Astrocyte (in vitro differentiated cells and primary cell): ENCODE measurements around the gene HOXD13.
A peak's percentile ranks its signal among the peaks of the same experiment; 100 is the strongest.

Source experiments
- CTCF ChIP-seq: IDR thresholded peaks from 2 replicates; pipeline ENCODE4 v1.5.1; 2011; ENCODE audit warnings: low read depth, mild to moderate bottlenecking, inconsistent platforms, low read length, moderate library complexity; ENCODE audit not compliant: insufficient read depth
- EZH2 ChIP-seq: IDR thresholded peaks from 2 replicates; pipeline ENCODE4 v1.6.1; 2012; ENCODE audit warnings: mild to moderate bottlenecking, low read length, inconsistent platforms; ENCODE audit not compliant: insufficient read depth

DNA sequence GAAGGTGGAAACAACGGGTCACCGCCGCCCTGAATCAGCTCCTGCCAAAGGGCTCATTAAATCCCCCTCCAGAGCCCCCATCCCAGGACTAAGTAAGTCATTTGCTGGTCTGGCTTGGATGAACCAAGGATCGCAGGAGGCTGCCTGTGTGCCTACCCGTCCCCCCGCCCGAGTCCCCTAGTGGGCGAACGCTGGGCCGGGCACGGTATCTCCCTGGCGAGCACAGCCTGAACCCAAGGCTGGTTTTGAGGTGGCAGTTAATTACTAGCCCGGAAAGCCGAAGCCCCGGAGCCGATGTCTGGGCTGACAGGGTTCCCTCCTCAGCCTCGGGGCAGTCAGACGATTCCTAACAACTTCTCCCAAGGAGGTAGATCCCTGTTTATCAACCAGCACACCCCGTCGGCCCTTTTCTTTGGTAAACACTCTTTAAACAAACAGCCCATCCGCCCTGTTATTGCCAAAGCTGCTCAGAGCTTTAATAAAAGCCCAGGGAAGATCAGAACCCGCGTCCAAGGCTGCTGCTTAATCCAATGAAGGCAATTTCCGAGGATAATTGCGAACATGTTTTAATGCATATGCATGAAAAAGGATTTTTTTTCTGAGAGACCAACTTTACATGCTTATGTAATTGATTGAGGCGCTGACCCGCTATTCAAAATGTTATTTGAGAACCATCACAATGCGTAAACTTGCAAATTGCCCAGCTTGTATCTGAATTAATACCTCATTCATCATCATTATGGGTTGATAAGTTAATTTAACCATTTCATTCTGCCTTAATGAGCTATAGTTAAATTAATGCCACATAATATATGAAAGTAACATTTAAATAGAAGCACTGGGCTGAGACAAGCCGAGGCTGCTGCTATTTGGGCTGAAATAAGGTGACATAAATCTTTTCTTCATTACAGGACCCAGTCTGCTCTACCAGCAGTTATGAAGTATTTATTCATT is 19.3 kb upstream of the HOXD13 start:
- no peak for TF ChIP-seq CTCF
- peak; percentile 63 for TF ChIP-seq EZH2
